Ovary (tissue), 9 donors: Measurements from ENCODE around the gene NR5A2. TPM values are rescaled to one million over a fixed set of nuclear protein-coding genes. Genes with fewer than 3 reads are reported as not detected.

ENCODE experiments used
- DNase-seq, 5 donors: peaks; one replicate each; pipeline ENCODE4 v3.0.0-alpha.2; 2019 to 2020
- H3K27ac ChIP-seq, 2 donors: fragments of 200-600 bp; one replicate each; pipeline versions ENCODE4 v1.5.1 to v1.8.0; 2019 to 2022
- H3K27me3 ChIP-seq: fragments of 200-600 bp; one replicate; pipeline ENCODE4 v1.8.0; 2022
- H3K36me3 ChIP-seq: fragments of 200-600 bp; sonication (generic); one replicate; pipeline ENCODE4 v1.5.1; 2019
- H3K4me1 ChIP-seq: one replicate; pipeline ENCODE4 v1.8.1; 2013; ENCODE audit warnings: mild to moderate bottlenecking, moderate library complexity; ENCODE audit not compliant: insufficient read depth
- H3K4me3 ChIP-seq: fragments of 200-600 bp; sonication (generic); one replicate; pipeline ENCODE4 v1.5.1; 2017
- H3K9me3 ChIP-seq, 2 donors: fragments of 200-600 bp in 1 of 2; sonication (generic) in 1 of 2; one replicate each; pipeline versions ENCODE4 v1.5.1 to v1.8.1; 2013 to 2019; ENCODE audit warnings: mild to moderate bottlenecking in 1 of 2, moderate library complexity in 1 of 2
- CTCF ChIP-seq, 3 donors: fragments of 450-650 bp in 2 of 3; fragments of 200-600 bp in 1 of 3; IDR thresholded peaks; one replicate each; pipeline versions ENCODE4 v1.5.1 to v1.8.0; 2016 to 2022; ENCODE audit warnings: antibody characterized with exemption in 3 of 3, mild to moderate bottlenecking in 1 of 3
- EP300 ChIP-seq: sonication (generic); formaldehyde crosslinking; IDR thresholded peaks from one replicate; pipeline ENCODE4 v1.6.1; 2017; ENCODE audit warnings: antibody characterized with exemption
- POLR2A ChIP-seq: fragments of 450-650 bp; IDR thresholded peaks from one replicate; pipeline ENCODE4 v1.6.1; 2017; ENCODE audit warnings: antibody characterized with exemption, mild to moderate bottlenecking, moderate library complexity
- WGBS, 3 donors: extraction: QIAGEN DNeasy Blood & Tissue Kit in 1 of 3; methylation state at CpG; one replicate each; pipeline versions ENCODE4 v1.1.5 to v1.1.7; 2013 to 2017; 5-methylcytosine and 5-hydroxymethylcytosine counted together
- intact Hi-C, 4 donors: fragments of 100-400 bp; cut with DNase I; formaldehyde crosslinking; loops; one replicate each; pipeline versions ENCODE4 v1.11.0 to v1.15.1; 2022 to 2023
- polyA plus RNA-seq, 2 donors: library from polyadenylated mRNA; stranded (reverse); fragments of 200-250 nt in 1 of 2; fragments of 350-450 nt in 1 of 2; fragmentation: Illumina TruSeq in 1 of 2; extraction: RNeasy Lipid Tissue Mini Kit (QIAGEN cat#74804) in 1 of 2; gene quantifications; one replicate each; pipeline ENCODE4 v1.2.3, GENCODE V29; 2013 to 2014
- total RNA-seq, 7 donors: library from RNA; depleted of rRNA in 2 of 7; stranded (reverse); fragments of >200 nt in 2 of 7; fragmentation: NEBNext Ultra II Directional in 3 of 7; extraction: Animal tissue kit (Norgen Biotek cat#: 25700) in 3 of 7; gene quantifications; one replicate each; pipeline versions ENCODE4 v1.1.0 to v1.2.4, GENCODE V29; 2016 to 2023
- donor health status: DM: no; HTN: no; CAD: no; lungs with moderate emphysema.
- donor health status: DM: no; HTN: no; CAD: no.
- donor health status: Bipolar disorder and iron deficiency.
- donor health status: DM: yes; HTN: yes; CAD: no.
- donor health status: DM: no; HTN: no; CAD: no.
- donor health status: DM: yes; HTN: yes; CAD: no.

The NR5A2 gene
- total and polyA plus RNA-seq, 9 donors = 1.5 to 45.8 (median 3.0) TPM

- Histone ChIP-seq H3K27me3 (no peaks in the 10 kb centered on the region), H3K36me3 (no peaks in the 10 kb centered on the region), H3K4me3 (no peak overlapping the region), H3K27ac (no peak overlapping the region), H3K4me1 (no peaks in the 10 kb centered on the region), H3K9me3 (no peaks in the 10 kb centered on the region)
- DNase-seq = no peak
- 60 to 68% (median 62%) methylated on average over 4 of the region's 4 CpGs for WGBS, 3 donors
- intact Hi-C loops = no loop called here
- TF ChIP-seq CTCF (IDR thresholded peaks at IDR 0.05) = no peak
- no peak for TF ChIP-seq POLR2A
- no peak for TF ChIP-seq EP300
Measured at GRCh38 chr1:200150721-200151120, 123.2 kb downstream of the NR5A2 start.

DNA sequence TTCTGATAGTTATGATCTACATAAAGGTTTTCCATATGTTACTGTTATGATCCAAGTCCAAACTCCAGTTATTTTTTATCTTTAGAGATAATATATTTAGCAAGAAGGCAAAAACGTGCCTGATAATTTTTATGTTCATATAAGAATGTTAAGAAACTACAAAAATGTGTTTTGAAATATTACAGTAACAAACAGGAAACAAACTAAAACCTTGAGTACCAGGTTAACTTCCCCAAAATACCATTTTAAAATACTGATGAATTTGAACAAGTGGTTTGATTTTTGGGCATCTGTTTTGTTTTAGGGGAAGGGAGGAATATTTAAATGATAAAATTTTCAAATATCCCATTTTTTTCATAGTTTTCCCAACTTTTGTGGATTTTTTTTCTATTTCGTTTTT lies 124.8 kb downstream of the NR5A2 start:
- H3K4me1 ChIP-seq = no peaks in the 10 kb centered on the region
- no peak overlapping the region for H3K27ac ChIP-seq
- DNase-seq = no peak
- intact Hi-C loops = no loop called here
- no peaks in the 10 kb centered on the region for H3K9me3 ChIP-seq
- no peaks in the 10 kb centered on the region for H3K36me3 ChIP-seq
- no peaks in the 10 kb centered on the region for H3K27me3 ChIP-seq
- TF ChIP-seq CTCF (IDR thresholded peaks at IDR 0.05) (no peak), POLR2A (no peak), EP300 (no peak)
- 26 to 37% (median 26%) methylated on average over 2 of the region's 2 CpGs for WGBS, 3 donors
- H3K4me3 ChIP-seq = no peak overlapping the region

GRCh38 chr1:200153277-200154055 lies 126.0 kb downstream of the NR5A2 start:
- no peak overlapping the region for H3K27ac ChIP-seq
- H3K27me3 ChIP-seq = no peaks in the 10 kb centered on the region
- no peak for DNase-seq
- intact Hi-C loops = no loop called here
- no peaks in the 10 kb centered on the region for H3K4me1 ChIP-seq
- no peaks in the 10 kb centered on the region for H3K36me3 ChIP-seq
- no peak overlapping the region for H3K4me3 ChIP-seq
- no peak for TF ChIP-seq POLR2A
- WGBS, 3 donors = 64 to 84% (median 79%) methylated on average over 3 of the region's 3 CpGs
- H3K9me3 ChIP-seq = no peaks in the 10 kb centered on the region

GRCh38 chr1:200154069-200154767 lies 126.7 kb downstream of the NR5A2 start:
- no peaks in the 10 kb centered on the region for H3K27me3 ChIP-seq
- H3K4me1 ChIP-seq = no peaks in the 10 kb centered on the region
- no peak for DNase-seq
- no peaks in the 10 kb centered on the region for H3K36me3 ChIP-seq
- H3K27ac ChIP-seq = no peak overlapping the region
- H3K4me3 ChIP-seq = no peak overlapping the region
- no peak for TF ChIP-seq CTCF (IDR thresholded peaks at IDR 0.05)
- H3K9me3 ChIP-seq = no peaks in the 10 kb centered on the region
- intact Hi-C loops = no loop called here

- no peaks in the 10 kb centered on the region for H3K4me1 ChIP-seq
- no peak overlapping the region for H3K27ac ChIP-seq
- H3K4me3 ChIP-seq = no peak overlapping the region
- H3K27me3 ChIP-seq = no peaks in the 10 kb centered on the region
- intact Hi-C loops = no loop called here
- DNase-seq = no peak
- TF ChIP-seq EP300 = no peak
- no peak for TF ChIP-seq CTCF (IDR thresholded peaks at IDR 0.05)
- TF ChIP-seq POLR2A = no peak
- H3K36me3 ChIP-seq = no peaks in the 10 kb centered on the region
- no peaks in the 10 kb centered on the region for H3K9me3 ChIP-seq
Measured at GRCh38 chr1:200157715-200158114, 130.2 kb downstream of the NR5A2 start.
